ENCODE measurements around the gene MINDY4. TPM values are rescaled to one million over a fixed set of nuclear protein-coding genes. Genes with fewer than 3 reads are reported as not detected.

The MINDY4 gene
- total and polyA plus RNA-seq, 2 of the 4 experiments (the other 2 are of a cell fraction) = 1.8 to 3.6 TPM

DNA sequence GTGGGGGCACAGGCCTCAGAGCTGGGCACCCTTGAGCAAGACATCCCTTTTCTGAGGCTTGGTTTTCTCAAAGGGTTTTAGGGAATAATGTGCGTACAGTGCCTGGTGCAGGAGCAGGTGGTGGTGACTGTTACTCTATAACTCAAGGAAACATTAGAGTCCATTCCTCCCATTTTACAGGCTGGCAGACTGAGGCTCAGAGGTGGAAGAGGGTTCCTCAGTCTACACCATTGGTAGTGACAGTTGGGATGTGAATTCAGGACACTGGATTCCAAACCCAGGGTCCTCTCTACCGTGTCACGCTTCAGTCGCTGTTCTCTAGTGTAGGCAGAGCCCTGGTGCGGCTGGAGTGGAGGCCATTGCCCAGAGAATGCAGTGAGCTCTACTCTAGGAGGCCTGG lies 100.4 kb downstream of the MINDY4 start:
- H2AK5ac ChIP-seq (ENCODE audit: low read depth, low read length) = no peak overlapping the region
- no peak overlapping the region for H2BK5ac ChIP-seq (ENCODE audit: low read depth, low read length, poor library complexity, severe bottlenecking)
- peaks cover 5% of the 10 kb centered on the region; the same call in 1 of the 2 replicates for H3K9me3 ChIP-seq (ENCODE audit: control insufficient read depth, insufficient read depth, low read length)
- ATAC-seq (ENCODE audit: low read depth) = no peak
- H2BK120ac ChIP-seq (ENCODE audit: low read depth, low read length) = no peak overlapping the region
- H3K4ac ChIP-seq (ENCODE audit: low read depth, low read length) = no peak overlapping the region
- ChIA-PET CTCF (no interaction called here), POLR2A (ENCODE audit: unreplicated experiment) (no interaction called here)
- H2AK9ac ChIP-seq (replicated peaks; ENCODE audit: low read depth, low read length, poor library complexity) = no peak overlapping the region
- no peaks in the 10 kb centered on the region; the same call in 1 of the 2 replicates for H3K9me1 ChIP-seq (ENCODE audit: insufficient read depth, low read length)
- H3K23ac ChIP-seq (ENCODE audit: low read depth, low read length) = no peak overlapping the region
- WGBS, 2 experiments (ENCODE audit: extremely low coverage in 2 of 2, insufficient read length in 1 of 2) = no CpG with 5 or more reads among the region's 5 CpGs
- H2BK15ac ChIP-seq (ENCODE audit: low read depth, low read length) = no peak overlapping the region
- H3K4me2 ChIP-seq (ENCODE audit: low read depth, low read length) = no peak overlapping the region
- no peak overlapping the region for H2AFZ ChIP-seq (replicated peaks; ENCODE audit: low read length, poor library complexity)
- intact Hi-C loops (cut with micrococcal nuclease) = no loop called here
- no peak overlapping the region for H3K18ac ChIP-seq (ENCODE audit: low read depth, low read length)
- DNase-seq = no peak
- H3K36me3 ChIP-seq (ENCODE audit: control insufficient read depth, insufficient read depth, low read length) = peaks cover 4% of the 10 kb centered on the region
- dilution Hi-C loops (cut with HindIII; ENCODE audit: low sequenced_read_pairs, unreplicated experiment) = no loop called here
- H4K20me1 ChIP-seq (ENCODE audit: insufficient read depth, low read length) = no peaks in the 10 kb centered on the region
- H3K14ac ChIP-seq (replicated peaks; ENCODE audit: low read depth, low read length) = no peak overlapping the region
- H4K5ac ChIP-seq (ENCODE audit: low read depth, low read length) = no peak overlapping the region
- no peak overlapping the region for H2BK20ac ChIP-seq (ENCODE audit: low read depth, low read length)
- H3K27ac ChIP-seq (ENCODE audit: insufficient read depth, low read length) = no peak overlapping the region
- no peak overlapping the region for H4K8ac ChIP-seq (ENCODE audit: low read depth in 2 of 2, low read length in 2 of 2)
- no TSS peak for BruUV-seq (replicated peaks)
- H3K56ac ChIP-seq (ENCODE audit: extremely low read depth, insufficient read depth, low read length) = no peak overlapping the region
- no peaks in the 10 kb centered on the region for H3K79me1 ChIP-seq (ENCODE audit: low read depth in 1 of 2, low read length in 2 of 2)
- in situ Hi-C loops (cut with MboI; ENCODE audit: low sequenced_read_pairs) = no loop called here
- no peak overlapping the region for H3K4me3 ChIP-seq (ENCODE audit: insufficient read depth, low read depth, low read length)
- H4K91ac ChIP-seq (ENCODE audit: insufficient read depth, low read depth, low read length) = no peak overlapping the region
- no peak overlapping the region for H3K9ac ChIP-seq (ENCODE audit: low read depth, low read length)
- no peaks in the 10 kb centered on the region for H3K27me3 ChIP-seq (ENCODE audit: control insufficient read depth, insufficient read depth, low read length)
- TF ChIP-seq RCOR1 (IDR thresholded peaks at IDR 0.05; ENCODE audit: insufficient replicate concordance, low read length) (no peak), CEBPB (IDR thresholded peaks at IDR 0.05; ENCODE audit: low read depth, low read length) (no peak), RFX5 (IDR thresholded peaks at IDR 0.05; ENCODE audit: low read depth, low read length) (no peak)
- peaks cover 1% of the 10 kb centered on the region; the same call in 1 of the 2 replicates for H3K4me1 ChIP-seq (ENCODE audit: control insufficient read depth, insufficient read depth, low read length)

Measured in IMR-90 (cell line).